Esophagus (tissue), 2 donors: ENCODE measurements around the gene IL2. TPM values are rescaled to one million over a fixed set of nuclear protein-coding genes. Genes with fewer than 3 reads are reported as not detected.

Experiments used
- H3K27ac ChIP-seq, 2 donors: one replicate each; pipeline ENCODE4 v1.5.1; 2013; ENCODE audit warnings: low read depth in 2 of 2, mild to moderate bottlenecking in 2 of 2, inconsistent platforms in 1 of 2, low read length in 1 of 2, moderate library complexity in 1 of 2
- H3K27me3 ChIP-seq, 2 donors: one replicate each; pipeline ENCODE4 v1.6.1; 2013; ENCODE audit warnings: low read length in 2 of 2, control low read depth in 1 of 2, mild to moderate bottlenecking in 1 of 2; ENCODE audit not compliant: insufficient read depth in 2 of 2, control insufficient read depth in 1 of 2
- H3K36me3 ChIP-seq, 2 donors: one replicate each; pipeline ENCODE4 v1.6.1; 2013; ENCODE audit warnings: low read length in 1 of 2; ENCODE audit not compliant: control insufficient read depth in 2 of 2, insufficient read depth in 2 of 2
- H3K4me1 ChIP-seq, 2 donors: one replicate each; pipeline ENCODE4 v1.6.1; 2013; ENCODE audit warnings: low read length in 1 of 2; ENCODE audit not compliant: control insufficient read depth in 2 of 2, insufficient read depth in 2 of 2
- H3K4me3 ChIP-seq, 2 donors: one replicate each; pipeline ENCODE4 v1.5.1; 2013; ENCODE audit warnings: low read length in 2 of 2, mild to moderate bottlenecking in 2 of 2, low read depth in 1 of 2, moderate library complexity in 1 of 2
- H3K9me3 ChIP-seq, 2 donors: one replicate each; pipeline ENCODE4 v1.6.1; 2013; ENCODE audit warnings: mild to moderate bottlenecking in 2 of 2, low read depth in 1 of 2, low read length in 1 of 2, moderate library complexity in 1 of 2; ENCODE audit not compliant: control insufficient read depth in 2 of 2, insufficient read depth in 1 of 2
- WGBS, 2 donors: extraction: QIAGEN DNeasy Blood & Tissue Kit; methylation state at CpG; one replicate each; pipeline ENCODE4 v1.1.7; 2013; 5-methylcytosine and 5-hydroxymethylcytosine counted together
- polyA plus RNA-seq, 2 donors: library from polyadenylated mRNA; stranded (reverse); fragments of 200-250 nt; gene quantifications; one replicate each; pipeline ENCODE4 v1.2.3, GENCODE V29; 2013
- donor health status: healthy with polysubstance abuse.
- donor health status: Bipolar disorder and iron deficiency.

IL2 gene
- polyA plus RNA-seq, 2 donors, result not detected

GRCh38 chr4:122403861-122404260 is 52.7 kb downstream of the IL2 start:
- H3K4me3 ChIP-seq, result no peak overlapping the region
- H3K36me3 ChIP-seq, result no peaks in the 10 kb centered on the region
- H3K9me3 ChIP-seq, result peaks cover 0 to 4% of the 10 kb centered on the region in 2 donors
- H3K27me3 ChIP-seq, result no peaks in the 10 kb centered on the region
- no peaks in the 10 kb centered on the region for H3K4me1 ChIP-seq
- whole genome bisulfite sequencing, 2 donors, result 61 to 65% methylated on average over 3 of the region's 3 CpGs
- no peak overlapping the region for H3K27ac ChIP-seq

Other genes with a start within 250 kb of the IL2 start
- not detected for gene ADAD1, start 77.7 kb downstream of the IL2 start, polyA plus RNA-seq
- gene IL21, start 164.3 kb upstream of the IL2 start, polyA plus RNA-seq, result not detected